Measurements from ENCODE around the gene EDEM1.

- TF ChIP-seq CTCF (IDR thresholded peaks at IDR 0.05; ENCODE audit: poor library complexity, severe bottlenecking) = no peak
- no peak for TF ChIP-seq EZH2 (IDR thresholded peaks at IDR 0.05; ENCODE audit: borderline replicate concordance, insufficient read depth, low read length, poor library complexity, severe bottlenecking)
- no peak for TF ChIP-seq EP300 (conservative IDR thresholded peaks at IDR 0.05; ENCODE audit: poor library complexity, severe bottlenecking)
- no peak for TF ChIP-seq TAF1 (IDR thresholded peaks at IDR 0.05; ENCODE audit: low read depth)
- no peak for TF ChIP-seq SMC3 (conservative IDR thresholded peaks at IDR 0.05; ENCODE audit: poor library complexity)
Measured at GRCh38 chr3:5227812-5228211, 40.3 kb downstream of the EDEM1 start.
